ENCODE results near the gene TRAF2.
A peak's percentile ranks its signal among the peaks of the same experiment; 100 is the strongest.

The TRAF2 gene

DNA sequence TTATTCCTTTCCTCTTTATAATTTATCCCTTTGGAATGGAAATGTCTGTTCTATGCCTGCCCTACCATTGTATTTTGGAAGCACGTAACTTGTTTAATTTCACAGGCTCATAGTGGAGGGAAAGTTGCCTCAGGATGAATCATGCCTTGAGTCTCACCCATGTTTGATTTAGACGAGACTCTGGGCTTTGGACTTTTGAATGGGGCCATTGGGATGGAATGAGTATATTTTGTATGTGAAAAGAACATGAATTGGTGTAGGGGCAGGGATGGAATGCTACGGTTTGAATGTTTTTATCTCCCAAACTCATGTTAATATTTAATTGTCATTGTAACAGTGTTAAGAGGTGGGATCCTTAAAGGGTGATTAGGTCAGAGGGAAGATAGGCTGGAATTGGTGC lies 48.0 kb downstream of the TRAF2 start:
- no peak for DNase-seq

DNA sequence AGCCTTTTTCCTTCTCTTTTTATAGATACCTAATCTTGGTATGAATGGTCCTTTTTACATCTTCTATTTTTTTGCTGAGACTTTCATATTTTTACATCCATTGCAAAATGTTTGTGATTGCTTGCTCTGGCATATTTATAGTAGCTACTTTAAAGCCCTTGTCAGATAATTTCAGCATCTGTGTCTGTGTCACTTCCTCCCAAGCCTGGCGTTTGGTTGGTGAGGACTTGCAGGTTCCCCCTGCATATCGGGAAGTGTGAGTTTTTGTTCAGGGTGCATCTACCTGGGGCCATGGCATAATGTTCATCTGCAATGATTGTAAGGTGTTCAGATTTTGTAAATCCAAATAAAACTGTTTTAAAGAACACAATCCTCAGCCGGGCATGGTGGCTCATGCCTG lies 49.3 kb downstream of the TRAF2 start:
- DNase-seq: no peak

GRCh38 chr9:136936645-136937170 lies 50.4 kb downstream of the TRAF2 start:
- peak in 1 of 51 donors; percentile 40 for DNase-seq

DNA sequence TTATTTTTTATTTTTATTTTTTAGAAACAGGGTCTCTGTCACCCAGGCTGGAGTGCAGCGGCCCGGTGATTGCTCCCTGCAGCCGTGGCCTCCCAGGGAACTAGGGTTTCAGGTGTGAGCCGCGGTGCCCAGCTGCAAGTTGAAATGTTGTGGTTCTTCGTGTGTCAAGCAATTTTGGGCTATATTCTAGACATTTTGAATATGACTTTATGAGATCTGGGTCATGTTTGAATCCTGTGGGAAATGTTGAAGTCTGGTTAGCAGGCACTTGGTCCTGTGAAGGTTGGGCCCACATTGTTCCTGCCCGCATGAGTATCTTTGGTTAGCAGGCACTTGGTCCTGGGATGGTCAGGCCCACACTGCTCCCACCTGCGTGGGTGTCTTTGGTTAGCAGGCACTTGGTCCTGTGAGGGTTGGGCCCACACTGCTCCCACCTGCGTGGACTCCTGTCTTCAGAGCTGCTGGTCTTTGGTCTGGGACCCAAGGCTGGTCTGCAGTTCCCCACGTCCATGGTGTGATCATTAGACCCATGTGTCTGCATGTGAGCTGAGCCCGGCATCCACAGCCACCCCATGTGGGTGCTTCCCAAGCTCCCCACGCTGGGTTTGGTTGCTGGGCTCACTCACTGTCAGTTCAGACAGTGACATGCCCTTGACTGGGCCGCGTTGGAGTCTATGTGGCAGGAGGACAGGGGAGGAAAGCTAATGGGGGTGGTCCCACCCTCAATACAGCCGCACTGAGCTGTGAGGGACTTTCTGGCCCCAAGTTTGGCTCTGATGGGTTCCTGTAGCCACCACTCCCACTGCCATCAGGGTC lies 51.1 kb downstream of the TRAF2 start:
- DNase-seq: no peak

GRCh38 chr9:136939431-136939995 lies 53.2 kb downstream of the TRAF2 start:
- no peak for DNase-seq

- peak in 39 of 51 donors; percentile 18 to 89 (median 71) for DNase-seq
These were observed 53.7 kb downstream of the TRAF2 start for GRCh38 chr9:136939996-136940525.

GRCh38 chr9:136940526-136941230 lies 54.4 kb downstream of the TRAF2 start:
- DNase-seq: peak in 1 of 51 donors; percentile 53

DNA sequence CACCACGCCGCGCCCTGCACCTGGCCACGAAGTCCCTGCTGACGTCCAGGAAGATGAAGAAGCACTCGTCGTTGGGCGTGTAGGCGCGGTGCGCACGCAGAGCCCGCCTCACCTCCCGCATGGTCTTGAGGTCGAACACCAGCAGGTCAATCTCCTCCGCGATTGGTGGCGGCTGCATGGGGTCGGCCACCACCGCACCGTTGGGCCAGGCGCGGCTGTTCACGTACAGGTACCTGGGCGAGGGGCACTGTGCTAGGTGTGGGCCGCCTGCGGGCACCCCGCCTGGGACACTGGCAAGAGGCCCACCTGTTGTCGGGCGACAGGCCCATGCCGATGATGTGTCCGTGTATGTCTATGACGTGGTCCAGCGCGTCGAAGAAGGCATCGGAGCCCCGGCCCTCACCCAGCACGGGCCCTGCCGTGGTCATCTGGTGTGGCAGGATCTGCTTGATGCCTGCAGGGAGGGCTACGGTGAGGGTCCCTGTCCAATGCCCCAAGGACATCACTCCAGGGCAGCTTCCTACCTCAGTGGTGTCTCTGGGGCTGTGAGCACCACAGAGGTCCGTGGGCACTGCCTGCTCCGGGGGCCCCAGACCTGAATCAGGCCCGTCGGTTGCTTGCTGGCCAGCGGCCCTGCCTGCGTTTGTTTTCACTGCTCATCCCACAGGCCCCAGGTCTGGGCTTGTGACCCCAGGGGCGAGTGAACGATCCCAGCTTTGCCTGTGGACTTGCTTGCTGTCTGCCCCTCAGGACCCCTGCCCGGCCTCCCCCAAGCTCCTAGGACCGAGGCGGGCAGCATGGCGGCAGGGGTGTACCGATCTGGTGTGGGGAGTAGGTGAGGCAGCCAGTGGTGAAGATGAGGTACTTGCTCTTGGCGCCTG lies 55.2 kb downstream of the TRAF2 start:
- DNase-seq: no peak

GRCh38 chr9:136942112-136942880 lies 56.0 kb downstream of the TRAF2 start:
- DNase-seq: no peak

- DNase-seq: no peak
These were observed 56.5 kb downstream of the TRAF2 start for GRCh38 chr9:136942881-136943230.

GRCh38 chr9:136943291-136944211 lies 57.2 kb downstream of the TRAF2 start:
- DNase-seq: peak in 1 of 51 donors; percentile 55

DNA sequence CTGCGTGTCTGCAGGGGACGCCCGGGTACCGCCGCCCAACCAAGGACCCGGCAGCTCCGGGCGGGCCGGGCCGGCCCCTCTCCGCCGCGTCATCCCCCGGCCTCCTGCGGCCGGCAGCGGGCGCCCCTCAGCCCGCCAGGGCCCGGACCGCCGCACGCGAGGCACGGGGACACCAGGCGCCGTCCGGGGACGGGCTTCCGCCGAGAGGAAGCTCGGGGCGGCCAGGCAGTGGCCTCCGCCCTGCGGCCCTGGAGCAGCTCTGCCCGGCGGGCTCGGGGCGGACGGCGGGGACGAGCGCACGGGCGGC lies 57.8 kb downstream of the TRAF2 start:
- DNase-seq: peak in 2 of 51 donors; percentile 58 to 62

DNA sequence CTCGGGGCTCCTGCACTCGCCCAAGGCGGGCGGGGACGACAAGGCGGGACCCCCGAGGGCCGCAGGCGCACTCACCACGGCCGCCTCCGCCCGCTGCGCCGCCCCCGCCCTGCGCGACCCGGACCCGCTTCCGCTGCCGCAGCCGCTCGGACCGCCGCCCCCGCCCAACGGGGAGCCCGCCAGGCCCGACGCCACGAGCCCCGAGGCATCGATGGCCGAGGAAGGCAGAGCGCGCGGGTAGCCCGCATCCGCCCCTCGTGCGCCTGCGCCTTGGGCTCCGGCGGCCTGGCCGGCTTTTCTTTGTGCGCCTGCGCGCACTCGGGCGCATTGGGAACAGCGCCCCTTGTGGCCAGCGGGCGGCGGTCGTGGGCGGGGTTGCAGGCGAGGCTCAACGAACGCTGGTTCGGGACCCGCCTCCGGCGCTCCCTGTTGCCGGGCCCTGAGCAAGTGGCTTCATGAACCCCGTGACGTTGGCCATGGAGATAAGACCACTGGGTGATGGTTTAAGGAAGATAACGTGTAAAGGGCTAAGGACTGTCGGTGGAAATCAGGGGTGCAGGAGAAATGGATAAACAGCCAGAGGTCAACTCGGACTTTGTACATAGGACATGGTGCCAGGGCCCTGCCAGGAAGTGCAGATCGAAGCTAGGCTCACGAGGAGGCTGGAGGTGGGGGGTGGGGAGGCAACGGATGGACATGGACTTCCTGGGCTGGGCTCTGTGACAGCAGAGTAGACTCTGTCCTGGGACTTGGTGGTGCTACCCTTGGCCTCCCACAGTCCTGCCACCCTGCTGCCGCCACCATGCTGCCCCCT lies 58.4 kb downstream of the TRAF2 start, which contains the start of the genes C8G and FBXW5:
Gene C8G, plus strand, starts transcription at position 725 of the 814 bp plus-strand sequence. Its CDS starts 78 bp downstream, at position 803.
Gene FBXW5, minus strand, starts transcription at position 220 of the 814 bp plus-strand sequence. CDS start 655 bp downstream, outside the sequence.
- DNase-seq: peak; percentile 30 to 98 (median 88)

DNA sequence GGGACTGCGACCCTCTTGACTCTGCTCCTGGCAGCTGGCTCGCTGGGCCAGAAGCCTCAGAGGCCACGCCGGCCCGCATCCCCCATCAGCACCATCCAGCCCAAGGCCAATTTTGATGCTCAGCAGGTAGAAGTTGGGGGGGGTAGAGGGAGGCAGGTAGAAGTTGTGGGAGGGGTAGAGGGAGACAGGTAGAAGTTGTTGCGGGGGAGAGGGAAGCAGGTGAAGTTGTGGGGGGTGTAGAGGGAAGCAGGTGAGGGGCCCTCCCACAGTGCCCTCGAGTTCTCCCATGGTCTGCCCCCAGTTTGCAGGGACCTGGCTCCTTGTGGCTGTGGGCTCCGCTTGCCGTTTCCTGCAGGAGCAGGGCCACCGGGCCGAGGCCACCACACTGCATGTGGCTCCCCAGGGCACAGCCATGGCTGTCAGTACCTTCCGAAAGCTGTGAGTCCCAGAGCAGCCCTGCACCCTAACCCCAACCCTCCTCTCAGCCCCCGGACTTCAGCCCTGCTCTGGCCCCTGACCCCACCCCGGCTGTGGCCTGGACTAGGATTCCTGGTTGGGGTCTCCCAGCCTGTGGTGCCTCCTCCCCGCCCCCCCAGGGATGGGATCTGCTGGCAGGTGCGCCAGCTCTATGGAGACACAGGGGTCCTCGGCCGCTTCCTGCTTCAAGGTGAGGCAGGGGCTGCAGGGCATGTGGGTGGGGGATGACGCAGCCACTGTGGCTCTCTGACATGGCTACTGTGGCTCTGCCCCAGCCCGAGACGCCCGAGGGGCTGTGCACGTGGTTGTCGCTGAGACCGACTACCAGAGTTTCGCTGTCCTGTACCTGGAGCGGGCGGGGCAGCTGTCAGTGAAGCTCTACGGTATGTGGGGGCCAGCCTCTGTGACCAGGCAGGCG lies 59.3 kb downstream of the TRAF2 start:
- DNase-seq: no peak

GRCh38 chr9:136946228-136947027 lies 60.1 kb downstream of the TRAF2 start:
- DNase-seq: peak in 1 of 51 donors; percentile 35

All from hypothalamus (tissue), 51 donors.